Naive B cell (primary cell): ENCODE measurements around the gene SLC6A11. TPM values are rescaled to one million over a fixed set of nuclear protein-coding genes. Genes with fewer than 3 reads are reported as not detected.

ENCODE experiments used
- ATAC-seq, 2 donors: fragments of 150-1000 bp; cut with Tn5 transposase; 2 replicates each; pipeline ENCODE4 v1.10.0; 2021; ENCODE audit warnings: low read depth in 2 of 2, mild to moderate bottlenecking in 2 of 2, moderate library complexity in 2 of 2
- DNase-seq: peaks from one replicate; pipeline ENCODE4 v3.0.0; 2022
- H3K27ac Mint-ChIP-seq, 6 donors: one replicate each; pipeline ENCODE4 v1.8.0; 2020 to 2022; ENCODE audit warnings: mild to moderate bottlenecking in 6 of 6, mixed read lengths in 6 of 6, moderate library complexity in 5 of 6, inconsistent platforms in 2 of 6
- H3K27me3 Mint-ChIP-seq, 3 donors: one replicate each; pipeline ENCODE4 v1.8.0; 2021 to 2022; ENCODE audit warnings: mixed read lengths in 3 of 3, mild to moderate bottlenecking in 1 of 3
- H3K36me3 Mint-ChIP-seq, 2 donors: one replicate each; pipeline ENCODE4 v1.8.0; 2020 to 2022; ENCODE audit warnings: mixed read lengths in 2 of 2, inconsistent platforms in 1 of 2, mild to moderate bottlenecking in 1 of 2
- H3K4me1 Mint-ChIP-seq, 3 donors: one replicate each; pipeline ENCODE4 v1.8.0; 2020 to 2022; ENCODE audit warnings: mixed read lengths in 3 of 3, inconsistent platforms in 1 of 3, mild to moderate bottlenecking in 1 of 3, moderate library complexity in 1 of 3
- H3K4me3 Mint-ChIP-seq, 8 donors: one replicate each; pipeline ENCODE4 v1.8.0; 2020 to 2022; ENCODE audit warnings: mild to moderate bottlenecking in 8 of 8, mixed read lengths in 8 of 8, moderate library complexity in 8 of 8, inconsistent platforms in 2 of 8
- H3K9me3 Mint-ChIP-seq, 7 donors: one replicate each; pipeline ENCODE4 v1.8.0; 2020 to 2022; ENCODE audit warnings: mixed read lengths in 7 of 7, mild to moderate bottlenecking in 5 of 7, inconsistent platforms in 2 of 7, moderate library complexity in 1 of 7
- polyA plus RNA-seq, 6 donors: library from polyadenylated mRNA; unstranded; fragments of 300-500 nt; fragmentation: Illumina TruSeq; gene quantifications; one replicate each; pipeline ENCODE4 v1.2.3, GENCODE V29; 2021; ENCODE audit warnings: low read depth in 6 of 6

SLC6A11 gene
- polyA plus RNA-seq, 6 donors from 2014 or later, result not detected

DNA sequence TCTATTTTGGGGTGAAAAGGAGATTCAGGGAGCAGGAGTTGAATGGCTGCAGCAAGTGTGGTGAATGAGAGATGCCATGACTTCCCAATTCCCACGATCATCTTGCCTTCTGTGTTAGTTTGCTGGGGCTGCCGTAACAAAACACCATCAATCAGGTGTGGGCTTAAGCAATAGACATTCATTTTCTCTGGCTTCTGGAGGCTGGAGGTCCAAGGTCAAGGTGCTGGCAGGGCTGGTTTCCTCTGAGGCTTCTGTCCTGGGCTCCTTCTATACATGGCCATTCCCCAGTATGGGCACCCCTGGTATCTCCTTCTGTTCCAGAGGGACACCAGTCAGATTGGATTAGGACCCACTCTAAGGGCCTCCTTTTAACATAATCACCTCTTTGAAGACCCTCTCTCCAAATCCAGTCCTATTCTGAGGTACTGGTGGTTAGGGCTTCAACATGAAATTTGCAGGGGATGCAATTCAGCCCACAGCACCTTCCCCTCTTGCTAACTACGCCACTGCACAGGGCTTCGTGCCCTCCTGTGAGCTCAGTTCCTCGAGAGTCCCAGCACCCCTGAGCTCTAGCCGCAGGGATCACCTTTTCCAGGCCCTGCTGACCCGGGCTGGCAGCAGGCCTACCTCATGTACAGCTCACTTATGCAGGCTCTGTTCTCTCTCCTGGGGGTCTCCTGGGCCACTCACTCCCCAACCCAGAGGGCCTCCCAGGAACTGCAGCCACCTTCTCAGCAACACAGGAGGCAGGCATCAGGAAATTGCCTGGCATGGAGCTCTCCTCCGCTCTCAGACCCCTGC lies 37.3 kb upstream of the SLC6A11 start:
- ATAC-seq, result no peak
- Mint-ChIP-seq H3K27me3 (peaks cover 28 to 49% (median 40%) of the 10 kb centered on the region in 3 donors), H3K9me3 (peaks cover 0 to 7% (median 2%) of the 10 kb centered on the region in 7 donors), H3K36me3 (no peaks in the 10 kb centered on the region), H3K27ac (no peak overlapping the region), H3K4me3 (no peak overlapping the region), H3K4me1 (no peaks in the 10 kb centered on the region)
- no peak for DNase-seq

DNA sequence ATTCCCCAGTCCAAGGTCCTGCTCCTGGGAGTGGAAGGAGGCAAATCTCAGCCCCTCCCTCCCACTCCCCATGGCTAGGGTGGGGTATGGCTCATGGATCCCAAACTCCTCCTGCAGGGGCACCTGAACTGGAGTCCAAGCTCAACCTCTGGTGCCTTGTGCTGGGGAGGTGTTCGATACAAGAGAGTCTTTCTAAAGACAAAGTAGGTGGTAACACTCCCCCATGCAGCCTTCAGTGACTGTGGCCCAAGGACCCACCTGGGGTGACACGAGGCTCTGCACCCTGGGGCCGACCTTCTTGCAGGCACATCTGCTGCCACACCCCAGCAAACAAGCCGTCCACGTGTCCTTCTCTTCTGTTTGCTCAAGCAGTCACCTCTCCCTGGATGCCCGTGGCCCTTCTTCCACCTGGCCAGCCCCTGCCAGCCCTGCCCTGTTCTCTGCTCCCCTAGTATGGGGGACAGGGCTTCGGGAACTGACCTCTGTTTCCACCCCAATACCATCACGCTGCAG lies 36.7 kb upstream of the SLC6A11 start:
- Mint-ChIP-seq H3K4me1 (no peaks in the 10 kb centered on the region), H3K27me3 (peaks cover 28 to 49% (median 40%) of the 10 kb centered on the region in 3 donors)

DNA sequence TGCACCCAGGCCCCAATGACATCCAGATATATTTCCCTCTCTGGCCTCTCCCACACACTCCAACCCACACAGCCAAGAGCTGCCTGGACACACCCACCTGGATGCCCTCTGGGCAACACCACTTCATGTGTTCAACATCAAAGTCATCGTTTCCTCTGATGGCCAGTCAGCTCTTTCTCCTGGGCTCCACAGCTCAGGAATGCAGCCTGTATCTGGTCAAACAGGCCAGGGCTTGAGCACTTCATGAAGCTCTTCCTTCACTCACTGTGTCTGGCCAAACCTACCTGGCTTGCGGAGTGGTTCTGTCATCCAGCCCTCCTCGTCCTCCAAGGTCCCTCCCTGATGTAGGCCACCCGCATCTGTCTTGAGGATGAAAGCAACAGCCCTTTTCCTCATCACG lies 35.8 kb upstream of the SLC6A11 start:
- Mint-ChIP-seq H3K36me3 (no peaks in the 10 kb centered on the region), H3K27me3 (peaks cover 29 to 52% (median 43%) of the 10 kb centered on the region in 3 donors), H3K4me3 (no peak overlapping the region), H3K9me3 (peaks cover 0 to 3% (median 0%) of the 10 kb centered on the region in 7 donors), H3K27ac (peak overlapping the region in 1 of 6 donors; percentile 26), H3K4me1 (no peaks in the 10 kb centered on the region)
- DNase-seq (no peak), ATAC-seq (no peak)

More for the DNA sequence above, 36.7 kb upstream of the SLC6A11 start:
- no peak overlapping the region for H3K27ac Mint-ChIP-seq
- ATAC-seq (no peak), DNase-seq (no peak)
- no peak overlapping the region for H3K4me3 Mint-ChIP-seq
- peaks cover 0 to 3% (median 0%) of the 10 kb centered on the region in 7 donors for H3K9me3 Mint-ChIP-seq
- H3K36me3 Mint-ChIP-seq, result no peaks in the 10 kb centered on the region

DNA sequence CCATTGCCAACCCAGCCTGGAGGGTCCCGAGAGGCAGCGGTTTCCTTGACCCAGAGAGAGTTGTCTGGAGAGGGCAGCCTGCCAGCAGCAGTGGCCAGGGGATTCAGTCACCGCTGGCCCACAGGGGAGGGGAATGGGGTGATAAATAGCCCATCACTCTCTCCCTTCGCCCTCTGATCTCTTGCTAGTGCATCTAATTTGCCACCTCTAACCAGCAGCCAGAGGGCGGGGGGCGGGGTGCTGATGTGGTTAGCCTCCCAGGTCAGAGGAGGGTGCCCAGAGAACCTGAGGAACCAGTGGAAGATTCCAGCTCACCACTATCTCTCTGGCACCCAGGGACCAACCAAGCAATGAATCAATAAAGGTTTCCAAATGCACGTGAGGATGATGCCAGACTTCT lies 35.1 kb upstream of the SLC6A11 start:
- Mint-ChIP-seq H3K9me3 (peaks cover 0 to 3% (median 0%) of the 10 kb centered on the region in 7 donors), H3K4me3 (no peak overlapping the region), H3K36me3 (no peaks in the 10 kb centered on the region), H3K27ac (no peak overlapping the region), H3K4me1 (no peaks in the 10 kb centered on the region), H3K27me3 (peaks cover 23 to 46% (median 37%) of the 10 kb centered on the region in 3 donors)
- ATAC-seq (no peak), DNase-seq (no peak)

DNA sequence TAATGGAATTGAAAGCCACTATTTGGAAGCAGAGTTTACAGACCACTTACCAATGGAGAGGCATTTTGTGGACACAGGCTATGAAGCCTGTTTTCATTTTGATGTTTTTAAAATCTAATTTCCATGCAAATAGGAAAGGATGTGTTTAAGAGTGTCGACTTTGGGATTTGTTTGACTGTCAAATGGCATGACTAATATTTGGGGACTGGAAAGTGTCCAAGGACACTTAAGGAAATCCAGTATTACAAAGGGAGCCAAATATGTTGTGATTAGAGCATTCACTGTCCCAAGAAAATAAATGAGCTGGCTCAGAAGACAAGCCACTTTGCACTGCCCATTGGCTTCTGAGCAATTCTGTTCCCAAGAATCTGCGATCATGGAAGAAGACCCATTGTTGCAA lies 34.0 kb upstream of the SLC6A11 start:
- H3K27me3 Mint-ChIP-seq, result peaks cover 17 to 46% (median 30%) of the 10 kb centered on the region in 3 donors
- no peak overlapping the region for H3K27ac Mint-ChIP-seq
- DNase-seq (no peak), ATAC-seq (no peak)
- no peak overlapping the region for H3K4me3 Mint-ChIP-seq
- peaks cover 0 to 3% (median 0%) of the 10 kb centered on the region in 7 donors for H3K9me3 Mint-ChIP-seq
- no peaks in the 10 kb centered on the region for H3K4me1 Mint-ChIP-seq
- H3K36me3 Mint-ChIP-seq, result no peaks in the 10 kb centered on the region

DNA sequence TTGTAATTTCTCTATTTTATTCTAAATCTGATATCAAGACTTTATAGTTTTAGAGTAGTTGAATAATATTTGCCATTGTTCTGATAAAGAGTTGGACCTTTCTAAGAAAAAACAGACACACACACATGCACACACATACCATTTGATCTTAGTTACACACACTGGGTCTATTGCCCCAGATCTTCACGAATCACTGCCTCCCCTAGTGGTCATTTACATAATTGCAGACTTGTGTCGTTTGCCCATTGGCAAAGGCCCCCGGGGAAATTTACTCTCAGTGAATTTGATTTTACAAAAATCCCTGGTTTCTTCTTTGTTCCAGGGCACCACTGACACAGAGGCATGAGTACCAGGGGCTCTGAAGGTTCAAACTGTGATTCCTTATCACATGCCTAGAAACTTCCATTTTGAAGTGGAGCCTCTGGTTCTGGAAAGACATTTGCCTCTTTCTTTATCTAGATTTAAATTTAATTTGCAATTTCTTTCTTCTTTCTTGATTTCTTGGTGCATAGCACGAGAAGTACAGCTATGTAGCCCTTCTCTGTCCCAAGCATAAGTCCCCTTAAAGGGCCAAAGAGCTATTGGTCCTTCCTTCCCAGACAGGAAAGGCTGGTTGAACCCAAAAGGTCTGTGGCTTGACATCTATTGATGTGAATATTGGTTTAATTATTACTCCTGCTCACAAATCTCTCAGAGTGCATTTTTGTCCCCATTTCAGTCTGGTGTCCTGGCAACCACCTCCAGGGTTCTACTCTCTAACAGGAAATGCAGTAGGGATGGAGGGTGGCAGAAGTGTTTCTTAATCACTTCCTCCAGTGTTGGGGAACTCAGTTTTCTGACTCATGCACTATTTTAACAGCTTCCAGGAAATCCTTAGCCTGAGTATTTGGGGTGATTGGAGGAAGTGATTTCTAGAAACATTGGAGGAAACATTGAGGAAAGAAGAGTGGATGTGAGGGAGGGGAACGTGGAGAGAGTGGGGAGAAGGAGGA lies 32.4 kb upstream of the SLC6A11 start:
- Mint-ChIP-seq H3K27me3 (peaks cover 16 to 46% (median 30%) of the 10 kb centered on the region in 3 donors), H3K9me3 (peaks cover 0 to 3% (median 0%) of the 10 kb centered on the region in 7 donors), H3K4me1 (no peaks in the 10 kb centered on the region), H3K36me3 (no peaks in the 10 kb centered on the region), H3K4me3 (peak overlapping the region in 1 of 8 donors; percentile 53), H3K27ac (peak overlapping the region in 2 of 6 donors; percentile 21 to 32)
- peak; percentile 9 for DNase-seq
- ATAC-seq, result no peak

DNA sequence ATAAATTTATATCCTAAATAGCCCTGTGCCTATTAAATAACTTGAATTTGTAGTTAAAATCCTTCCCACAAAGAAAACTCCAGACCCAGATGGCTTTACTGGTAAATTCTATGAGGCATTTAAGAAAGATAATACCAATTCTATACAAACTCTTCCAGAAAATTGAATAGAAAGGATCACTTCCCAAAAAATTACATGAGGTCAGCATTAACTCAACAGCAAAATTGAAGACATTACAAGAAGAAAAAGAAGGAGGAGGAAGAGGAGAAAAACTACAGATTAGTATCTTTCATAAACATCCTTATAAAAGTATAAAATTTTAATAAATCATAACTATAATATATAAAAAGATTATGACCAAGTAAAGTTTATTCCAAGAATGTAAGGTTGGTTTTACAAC lies 29.4 kb upstream of the SLC6A11 start:
- ATAC-seq (no peak), DNase-seq (no peak)
- Mint-ChIP-seq H3K36me3 (no peaks in the 10 kb centered on the region), H3K27me3 (peaks cover 19 to 27% (median 24%) of the 10 kb centered on the region in 3 donors), H3K9me3 (peaks cover 0 to 8% (median 4%) of the 10 kb centered on the region in 7 donors), H3K27ac (no peak overlapping the region), H3K4me3 (no peak overlapping the region), H3K4me1 (no peaks in the 10 kb centered on the region)

DNA sequence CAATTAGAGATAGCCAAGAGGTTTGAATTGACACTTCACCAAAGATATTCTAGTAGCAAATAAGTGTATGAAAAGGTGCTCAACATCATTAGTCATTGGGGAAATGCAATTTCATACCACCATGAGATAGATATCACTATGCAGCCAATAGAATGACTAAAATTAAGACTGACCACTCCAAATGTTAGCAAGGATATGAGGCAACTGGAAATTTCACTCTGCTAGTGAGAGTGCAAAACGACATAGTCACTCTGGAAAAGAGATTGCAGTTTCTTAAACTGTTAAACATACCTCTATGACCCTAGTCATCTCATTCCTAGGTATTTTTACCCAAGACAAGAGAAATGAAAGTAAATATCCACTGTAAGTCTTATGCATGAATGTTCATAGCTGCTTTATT lies 27.6 kb upstream of the SLC6A11 start:
- DNase-seq, result no peak
- peaks cover 0 to 9% (median 4%) of the 10 kb centered on the region in 7 donors for H3K9me3 Mint-ChIP-seq
- no peak overlapping the region for H3K4me3 Mint-ChIP-seq
- H3K36me3 Mint-ChIP-seq, result no peaks in the 10 kb centered on the region
- H3K27me3 Mint-ChIP-seq, result peaks cover 27 to 40% (median 27%) of the 10 kb centered on the region in 3 donors
- no peak for ATAC-seq
- H3K27ac Mint-ChIP-seq, result no peak overlapping the region
- H3K4me1 Mint-ChIP-seq, result no peaks in the 10 kb centered on the region

DNA sequence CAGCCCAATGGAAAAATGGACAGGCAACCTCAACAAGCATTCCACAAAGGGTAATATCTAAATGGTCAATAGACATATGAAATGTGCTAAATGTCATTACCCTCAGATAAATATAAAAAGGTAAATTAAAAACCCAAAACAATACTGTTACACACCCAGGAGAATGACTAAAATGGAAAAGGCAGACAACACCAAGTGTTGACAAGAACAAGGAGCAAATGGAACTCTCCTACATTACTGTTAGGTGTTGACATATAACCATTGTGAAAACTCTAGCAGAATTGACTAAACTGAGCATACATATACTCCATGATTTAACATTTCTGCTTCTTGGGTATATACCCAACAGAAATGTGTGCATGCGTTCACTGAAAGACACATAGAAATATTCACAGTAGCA lies 25.3 kb upstream of the SLC6A11 start:
- Mint-ChIP-seq H3K27ac (no peak overlapping the region), H3K4me3 (no peak overlapping the region), H3K4me1 (no peaks in the 10 kb centered on the region), H3K27me3 (peaks cover 20 to 36% (median 33%) of the 10 kb centered on the region in 3 donors), H3K9me3 (peaks cover 0 to 9% (median 4%) of the 10 kb centered on the region in 7 donors), H3K36me3 (no peaks in the 10 kb centered on the region)
- no peak for ATAC-seq
- DNase-seq, result no peak

DNA sequence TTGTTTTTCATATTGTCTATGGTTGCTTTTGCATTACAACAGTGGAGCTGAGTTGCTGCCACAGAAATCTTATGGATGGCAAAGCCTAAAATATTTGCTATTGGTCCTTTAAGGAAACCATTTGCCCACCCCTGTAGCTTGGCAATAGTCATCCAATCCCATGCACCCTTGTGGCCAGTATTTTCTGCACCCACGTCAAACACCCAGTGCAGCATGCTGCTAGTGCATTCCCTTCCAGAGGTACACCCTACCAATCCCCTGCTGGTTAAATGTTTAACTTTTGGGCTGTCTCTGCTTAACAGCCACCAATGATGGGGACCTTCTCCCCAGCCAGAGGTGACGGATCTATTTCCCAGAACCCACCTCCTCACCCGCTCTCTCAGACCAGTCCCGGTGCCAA lies 23.8 kb upstream of the SLC6A11 start:
- H3K4me3 Mint-ChIP-seq, result no peak overlapping the region
- H3K27me3 Mint-ChIP-seq, result peaks cover 30 to 48% (median 33%) of the 10 kb centered on the region in 3 donors
- no peak for ATAC-seq
- peaks cover 0 to 9% (median 4%) of the 10 kb centered on the region in 7 donors for H3K9me3 Mint-ChIP-seq
- DNase-seq, result no peak
- no peaks in the 10 kb centered on the region for H3K4me1 Mint-ChIP-seq
- no peaks in the 10 kb centered on the region for H3K36me3 Mint-ChIP-seq
- H3K27ac Mint-ChIP-seq, result no peak overlapping the region

DNA sequence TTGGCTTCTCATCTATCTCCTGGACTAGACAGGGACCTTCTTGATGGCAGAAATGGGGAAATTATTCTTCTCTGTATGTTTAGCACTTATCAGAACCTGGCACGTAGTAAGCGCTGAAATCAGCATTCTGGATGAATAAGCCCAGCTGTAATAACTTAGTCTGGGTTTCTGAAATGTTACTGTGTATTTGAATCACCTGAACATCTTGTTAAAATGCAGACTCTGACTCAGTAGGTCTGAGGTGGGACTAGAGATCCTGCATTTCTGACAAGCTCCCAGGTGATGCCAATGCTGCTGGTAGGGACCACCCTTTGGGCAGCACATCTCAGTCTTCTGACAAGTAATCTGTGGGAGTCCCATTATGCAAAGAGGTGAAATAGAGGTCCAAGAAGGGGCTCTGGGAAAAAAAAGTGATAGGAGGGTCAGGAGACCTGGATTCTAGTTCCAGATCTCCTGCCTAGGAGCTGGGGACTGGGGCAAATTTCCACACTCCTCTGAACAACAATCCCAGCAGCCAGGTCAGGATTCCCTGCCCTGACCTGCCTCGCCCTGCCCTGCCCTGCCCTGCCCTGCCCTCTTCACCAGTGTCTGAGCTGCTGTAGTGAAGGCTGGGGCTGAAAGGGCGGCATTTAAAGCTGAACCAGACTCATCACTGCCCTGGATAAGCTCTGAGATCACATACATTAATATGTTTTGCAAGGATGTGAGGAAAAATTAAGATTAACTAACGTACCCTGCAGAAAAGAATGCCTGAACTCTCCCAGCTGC lies 17.2 kb upstream of the SLC6A11 start:
- no peak for DNase-seq
- no peaks in the 10 kb centered on the region for H3K4me1 Mint-ChIP-seq

DNA sequence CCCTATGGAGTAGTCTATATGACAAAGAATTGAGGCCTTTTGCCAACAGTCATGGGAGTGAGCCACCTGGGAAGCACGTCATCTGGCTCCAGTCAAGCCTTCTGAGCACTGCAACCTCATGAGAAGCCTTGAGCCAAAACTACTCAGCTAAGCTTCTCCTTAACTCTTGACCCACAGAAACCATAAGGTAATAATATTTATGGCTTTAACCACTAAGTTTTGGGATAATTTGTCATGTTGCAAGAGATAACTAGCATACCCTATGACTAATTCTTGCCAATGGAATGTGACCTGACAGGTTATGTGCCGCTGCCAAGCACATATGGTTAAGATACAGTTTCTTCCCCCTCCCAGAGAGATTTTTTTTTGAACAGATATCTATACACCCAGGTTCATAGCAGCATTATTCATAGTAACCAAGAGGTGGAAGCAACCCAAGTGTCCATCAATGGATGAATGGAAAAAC lies 11.8 kb upstream of the SLC6A11 start:
- ATAC-seq (no peak), DNase-seq (no peak)
- H3K27me3 Mint-ChIP-seq, result peaks cover 14 to 34% (median 15%) of the 10 kb centered on the region in 3 donors
- H3K36me3 Mint-ChIP-seq, result no peaks in the 10 kb centered on the region
- no peaks in the 10 kb centered on the region for H3K4me1 Mint-ChIP-seq
- peaks cover 0 to 10% (median 0%) of the 10 kb centered on the region in 7 donors for H3K9me3 Mint-ChIP-seq
- no peak overlapping the region for H3K27ac Mint-ChIP-seq
- no peak overlapping the region for H3K4me3 Mint-ChIP-seq

More for the DNA sequence above, 17.2 kb upstream of the SLC6A11 start:
- no peak overlapping the region for H3K4me3 Mint-ChIP-seq
- H3K27me3 Mint-ChIP-seq, result peaks cover 26 to 36% (median 30%) of the 10 kb centered on the region in 3 donors
- no peak overlapping the region for H3K27ac Mint-ChIP-seq
- H3K9me3 Mint-ChIP-seq, result peaks cover 0 to 4% (median 0%) of the 10 kb centered on the region in 7 donors
- no peak for ATAC-seq
- no peaks in the 10 kb centered on the region for H3K36me3 Mint-ChIP-seq
